GM19468 (cell line): ENCODE measurements around the gene FCHO1.
A peak's percentile ranks its signal among the peaks of the same experiment; 100 is the strongest.

ENCODE experiments used
- ATAC-seq: cut with Tn5 transposase; IDR thresholded peaks from one replicate; pipeline ENCODE4 v1.9.1; 2021; ENCODE audit warnings: mild to moderate bottlenecking, moderate library complexity, moderate number of reproducible peaks; ENCODE audit not compliant: unreplicated experiment; ENCODE audit errors: extremely low read depth

The FCHO1 gene

DNA sequence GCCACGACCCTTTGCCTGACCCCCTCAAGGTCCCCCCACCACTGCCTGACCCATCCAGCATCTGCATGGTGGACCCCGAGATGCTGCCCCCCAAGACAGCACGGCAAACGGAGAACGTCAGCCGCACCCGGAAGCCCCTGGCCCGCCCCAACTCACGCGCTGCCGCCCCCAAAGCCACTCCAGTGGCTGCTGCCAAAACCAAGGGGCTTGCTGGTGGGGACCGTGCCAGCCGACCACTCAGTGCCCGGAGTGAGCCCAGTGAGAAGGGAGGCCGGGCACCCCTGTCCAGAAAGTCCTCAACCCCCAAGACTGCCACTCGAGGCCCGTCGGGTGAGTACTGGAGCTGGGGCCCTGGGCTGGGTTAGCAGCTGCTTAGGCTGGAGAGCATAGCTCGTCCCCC lies 23.4 kb upstream of the FCHO1 start:
- no peak for ATAC-seq

DNA sequence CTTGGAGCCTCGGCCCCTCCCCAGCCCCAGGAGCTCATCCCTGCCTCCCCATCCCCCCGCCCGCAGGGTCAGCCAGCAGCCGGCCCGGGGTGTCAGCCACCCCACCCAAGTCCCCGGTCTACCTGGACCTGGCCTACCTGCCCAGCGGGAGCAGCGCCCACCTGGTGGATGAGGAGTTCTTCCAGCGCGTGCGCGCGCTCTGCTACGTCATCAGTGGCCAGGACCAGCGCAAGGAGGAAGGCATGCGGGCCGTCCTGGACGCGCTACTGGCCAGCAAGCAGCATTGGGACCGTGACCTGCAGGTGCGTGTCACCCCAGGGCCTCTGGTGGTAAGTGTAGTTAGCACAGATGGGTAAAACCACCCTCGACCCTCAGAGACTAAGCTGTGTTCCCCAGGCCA lies 18.1 kb upstream of the FCHO1 start:
- ATAC-seq: no peak

DNA sequence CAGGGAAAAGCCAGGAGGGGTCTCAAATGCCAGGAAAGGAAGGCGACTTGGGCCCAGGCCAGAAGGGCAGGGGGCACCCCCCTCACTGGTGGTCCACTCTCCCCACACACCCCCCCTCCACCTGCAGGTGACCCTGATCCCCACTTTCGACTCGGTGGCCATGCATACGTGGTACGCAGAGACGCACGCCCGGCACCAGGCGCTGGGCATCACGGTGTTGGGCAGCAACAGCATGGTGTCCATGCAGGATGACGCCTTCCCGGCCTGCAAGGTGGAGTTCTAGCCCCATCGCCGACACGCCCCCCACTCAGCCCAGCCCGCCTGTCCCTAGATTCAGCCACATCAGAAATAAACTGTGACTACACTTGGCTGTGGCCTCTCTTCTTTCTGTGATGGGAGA lies 17.1 kb upstream of the FCHO1 start:
- no peak for ATAC-seq

DNA sequence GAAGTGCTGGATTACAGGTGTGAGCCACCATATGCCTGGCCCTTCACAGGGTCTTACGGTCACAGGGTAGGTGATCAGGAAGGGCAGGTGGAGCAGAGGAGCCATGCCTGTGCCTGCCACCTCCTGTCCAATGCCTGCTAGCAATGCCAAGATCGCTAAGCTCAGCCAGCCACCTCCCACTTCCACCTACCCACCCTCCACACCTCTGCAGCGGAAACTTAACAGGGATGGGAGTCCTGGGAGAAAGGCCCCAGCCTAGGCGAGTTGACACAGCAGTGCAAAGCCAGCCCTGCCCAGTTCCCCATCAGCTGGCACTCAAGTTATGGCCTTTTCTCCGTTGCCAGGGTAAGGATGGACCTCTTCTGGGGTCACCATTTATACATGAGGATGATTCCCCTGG lies 15.9 kb upstream of the FCHO1 start:
- ATAC-seq: no peak

DNA sequence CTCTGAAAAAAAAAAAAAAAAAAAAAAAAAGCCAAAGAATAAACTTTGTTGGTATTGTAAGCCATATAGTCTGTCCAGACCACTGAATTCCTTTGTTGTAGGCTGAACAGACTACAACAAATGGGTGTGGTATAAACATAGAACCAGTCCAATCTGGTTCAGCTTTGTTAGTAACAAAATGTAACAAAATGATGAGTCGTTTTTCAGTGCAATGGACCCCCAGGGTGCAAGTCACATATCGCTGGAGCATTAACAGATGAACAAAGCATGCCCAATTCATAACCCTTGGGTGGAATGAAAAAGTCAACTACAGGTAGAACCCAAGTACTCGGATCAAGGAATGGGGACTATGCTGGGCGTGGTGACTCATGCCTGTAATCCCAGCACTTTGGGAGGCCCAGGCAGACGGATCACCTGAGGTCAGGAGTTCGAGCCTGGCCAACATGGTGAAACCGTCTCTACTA lies 13.6 kb upstream of the FCHO1 start:
- no peak for ATAC-seq

DNA sequence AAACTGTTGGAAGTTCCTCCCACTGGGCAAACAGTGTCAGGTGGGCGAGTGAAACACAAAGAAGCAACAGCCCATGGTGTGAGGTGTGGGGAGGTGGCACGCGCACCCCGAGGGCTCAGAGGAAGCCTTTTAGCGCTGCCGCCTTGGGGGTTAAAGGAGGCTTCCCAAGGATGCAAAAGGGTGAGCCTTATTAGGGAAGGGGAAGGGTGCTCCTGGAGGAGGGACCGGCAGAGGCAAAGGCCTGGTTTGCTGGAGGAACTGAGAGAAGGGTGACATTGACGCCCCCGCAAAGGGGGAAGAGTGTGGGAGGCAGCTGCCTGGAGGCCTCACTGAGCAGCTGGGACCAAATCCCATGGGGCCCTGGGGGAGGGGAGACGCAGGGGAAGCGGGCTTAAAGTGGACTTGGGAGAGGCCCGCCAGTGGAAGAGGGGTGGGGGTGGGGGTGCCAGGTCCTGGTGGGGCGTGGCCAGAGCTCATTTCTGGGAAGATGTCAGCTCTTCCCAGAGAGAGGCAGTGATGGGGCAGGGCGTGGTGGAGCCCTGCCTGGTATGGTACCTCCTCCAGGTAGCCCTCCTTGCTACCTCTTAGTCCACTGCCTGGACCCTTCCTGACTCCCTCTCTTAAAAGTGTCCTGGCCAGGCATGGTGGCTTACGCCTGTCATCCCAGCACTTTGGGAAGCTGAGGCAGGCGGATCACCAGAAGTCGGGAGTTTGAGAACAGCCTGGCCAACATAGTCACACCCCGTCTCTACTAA lies 12.0 kb upstream of the FCHO1 start:
- ATAC-seq: no peak

DNA sequence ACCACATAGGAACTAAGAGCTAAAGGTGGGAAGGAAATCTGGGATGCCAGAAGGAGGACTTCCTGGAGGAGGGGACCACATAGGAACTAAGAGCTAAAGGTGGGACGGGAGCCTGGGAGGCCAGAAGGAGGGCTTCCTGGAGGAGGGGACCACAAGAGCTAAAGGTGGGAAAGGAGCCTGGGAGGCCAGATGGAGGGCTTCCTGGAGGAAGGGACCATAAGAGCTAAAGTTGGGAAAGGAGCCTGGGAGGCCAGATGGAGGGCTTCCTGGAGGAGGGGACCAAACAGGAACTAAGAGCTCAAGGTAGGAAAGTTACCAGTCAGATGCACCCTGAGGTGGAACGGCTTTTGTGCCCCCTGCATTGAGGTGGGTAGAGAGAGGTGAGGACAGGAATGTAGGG lies 9.8 kb upstream of the FCHO1 start:
- ATAC-seq: no peak

DNA sequence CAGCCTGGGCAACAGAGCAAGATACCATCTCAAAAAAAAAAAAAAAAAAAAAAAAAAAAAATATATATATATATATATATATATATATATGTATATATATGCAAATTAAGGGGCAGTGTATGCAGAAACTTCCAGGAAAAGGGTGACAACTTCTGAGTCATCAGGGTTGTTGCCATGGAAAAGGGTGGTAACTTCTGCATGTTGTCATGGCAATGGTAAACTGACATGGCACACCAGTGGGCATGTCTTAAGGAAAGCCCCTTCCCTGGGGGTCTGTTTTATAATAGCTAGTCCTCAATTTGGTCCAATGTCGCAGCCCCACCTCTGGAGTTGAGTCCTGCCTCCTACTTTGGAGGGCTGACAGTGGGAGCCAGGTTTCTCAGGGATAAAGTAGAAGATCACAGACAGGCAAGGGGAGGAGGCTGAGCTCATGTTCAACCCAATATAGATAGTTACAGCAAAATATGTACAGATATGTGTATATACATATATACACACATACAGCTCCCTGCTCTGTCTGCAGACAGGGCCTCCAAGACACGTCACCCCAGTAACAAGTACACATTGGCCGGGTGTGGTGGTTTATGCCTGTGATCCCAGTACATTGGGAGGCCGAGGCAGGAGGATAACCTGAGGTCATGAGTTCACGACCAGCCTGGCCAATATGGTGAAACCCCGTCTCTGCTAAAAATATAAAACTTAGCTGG lies 7.2 kb upstream of the FCHO1 start:
- no peak for ATAC-seq

DNA sequence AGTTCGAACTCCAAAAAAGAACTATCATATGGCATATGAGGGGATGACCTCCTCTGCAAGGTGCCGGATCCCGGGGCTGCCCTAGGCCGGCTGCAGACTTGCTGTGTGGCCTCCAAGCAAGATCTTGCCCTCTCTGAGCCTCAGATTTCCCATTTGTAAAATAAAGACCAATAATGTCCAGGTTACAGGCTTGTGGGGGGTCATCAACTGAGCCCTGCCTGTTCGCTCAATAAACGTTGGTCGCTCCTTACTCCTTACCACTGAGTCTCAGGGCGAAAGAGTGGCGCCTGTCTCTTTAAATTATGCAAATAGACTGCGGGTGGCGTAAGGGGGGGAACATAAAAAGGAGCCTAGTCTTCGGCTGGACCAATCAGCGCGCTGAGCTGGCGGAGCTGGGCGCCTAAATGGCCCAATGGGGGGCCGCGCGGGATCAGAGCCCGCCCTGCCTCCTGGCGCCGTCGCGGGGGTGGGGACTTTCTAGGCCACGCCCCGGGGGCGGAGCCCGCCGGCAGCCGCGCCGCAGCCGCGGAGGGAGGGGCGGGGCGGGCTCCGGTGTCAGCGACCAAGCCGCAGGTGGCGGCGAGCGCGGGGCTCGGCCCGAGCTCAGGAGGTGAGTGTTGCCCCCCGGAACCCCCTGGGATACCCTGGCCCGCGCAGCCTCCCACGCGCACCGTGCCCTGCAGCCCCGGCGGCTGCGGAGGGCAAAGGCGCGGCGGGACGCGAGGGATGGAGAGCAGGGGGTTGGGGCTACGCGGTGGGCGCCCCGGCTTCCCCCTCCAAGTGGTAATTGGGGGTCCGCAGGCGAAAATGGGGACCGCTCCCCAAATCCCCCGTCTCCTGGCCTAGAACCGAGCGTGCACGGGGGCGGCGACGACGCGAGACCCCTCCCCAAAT lies 3.8 kb upstream of the FCHO1 start:
- ATAC-seq: peak; percentile 60

DNA sequence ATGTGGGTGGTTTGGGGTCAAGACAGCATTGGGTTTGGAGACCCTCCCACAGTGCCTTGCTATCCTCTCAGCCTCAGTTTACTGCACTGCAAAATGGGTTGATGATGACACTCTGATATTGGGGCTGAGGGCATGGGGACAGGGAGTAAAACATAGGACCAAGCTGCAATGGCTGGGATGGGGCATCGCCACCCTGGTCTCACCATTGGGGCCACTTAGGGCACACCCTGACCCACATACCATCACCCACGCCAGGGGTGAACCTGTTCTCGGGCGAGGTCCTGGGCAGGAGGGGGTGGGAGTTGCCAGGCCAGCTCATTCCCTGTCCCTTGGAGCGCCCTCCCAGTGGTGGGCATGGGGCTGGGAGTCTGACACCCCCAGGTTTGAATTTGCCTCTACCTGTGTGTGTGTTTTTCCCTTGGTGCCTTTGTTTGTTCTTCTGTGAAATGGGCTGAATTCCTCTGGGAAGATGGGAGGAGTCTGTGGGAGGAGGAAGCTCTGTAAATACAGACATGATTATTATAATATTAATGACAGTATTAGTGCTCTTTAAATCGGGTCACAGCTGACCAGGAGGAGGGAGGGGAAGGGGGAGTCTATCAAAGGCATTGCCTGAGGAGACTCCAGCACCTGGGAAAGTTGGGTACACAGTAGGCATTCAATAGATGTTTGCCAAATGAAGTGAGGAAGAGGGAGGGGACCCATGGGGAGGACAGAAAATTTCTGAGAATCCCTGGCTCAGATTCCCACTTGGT lies 2.2 kb upstream of the FCHO1 start:
- ATAC-seq: no peak

DNA sequence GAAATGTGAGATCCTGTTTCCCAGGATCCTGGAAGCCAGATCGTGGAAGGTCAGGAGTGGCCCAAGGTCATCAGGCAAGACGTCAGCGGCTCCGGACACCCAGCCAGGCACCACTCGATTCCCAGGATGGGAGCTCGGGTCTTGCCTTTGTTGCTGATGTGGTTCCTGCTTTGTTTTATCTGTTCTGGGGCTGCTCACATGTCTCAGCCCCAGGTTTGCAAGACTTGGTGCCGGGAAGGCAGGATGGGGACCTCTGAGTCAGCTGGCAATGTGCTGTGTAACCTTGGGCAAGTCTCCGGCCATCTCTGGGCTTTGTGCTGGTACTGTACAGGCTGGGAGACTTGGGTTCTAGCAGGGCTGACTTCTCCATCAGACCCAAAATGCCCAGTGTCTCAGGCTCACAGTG lies 1.4 kb upstream of the FCHO1 start:
- ATAC-seq: no peak

DNA sequence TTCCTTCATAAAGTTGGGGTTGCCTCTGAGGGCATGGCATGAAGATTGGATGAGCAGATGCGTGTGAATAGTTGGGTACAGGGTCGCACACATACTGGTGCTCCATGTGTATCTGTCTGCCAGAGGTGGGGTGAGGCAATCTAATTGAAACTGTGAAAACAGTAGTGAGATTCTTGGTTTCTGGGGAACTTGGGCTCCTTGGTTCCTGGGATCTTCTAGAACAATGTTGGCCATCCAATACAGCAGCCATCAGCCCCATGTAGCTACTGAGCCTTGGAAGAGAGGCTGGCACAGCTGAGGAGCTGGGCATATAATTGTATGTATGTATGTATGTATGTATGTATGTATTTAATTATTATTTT lies 616 bp downstream of the FCHO1 start:
- no peak for ATAC-seq

DNA sequence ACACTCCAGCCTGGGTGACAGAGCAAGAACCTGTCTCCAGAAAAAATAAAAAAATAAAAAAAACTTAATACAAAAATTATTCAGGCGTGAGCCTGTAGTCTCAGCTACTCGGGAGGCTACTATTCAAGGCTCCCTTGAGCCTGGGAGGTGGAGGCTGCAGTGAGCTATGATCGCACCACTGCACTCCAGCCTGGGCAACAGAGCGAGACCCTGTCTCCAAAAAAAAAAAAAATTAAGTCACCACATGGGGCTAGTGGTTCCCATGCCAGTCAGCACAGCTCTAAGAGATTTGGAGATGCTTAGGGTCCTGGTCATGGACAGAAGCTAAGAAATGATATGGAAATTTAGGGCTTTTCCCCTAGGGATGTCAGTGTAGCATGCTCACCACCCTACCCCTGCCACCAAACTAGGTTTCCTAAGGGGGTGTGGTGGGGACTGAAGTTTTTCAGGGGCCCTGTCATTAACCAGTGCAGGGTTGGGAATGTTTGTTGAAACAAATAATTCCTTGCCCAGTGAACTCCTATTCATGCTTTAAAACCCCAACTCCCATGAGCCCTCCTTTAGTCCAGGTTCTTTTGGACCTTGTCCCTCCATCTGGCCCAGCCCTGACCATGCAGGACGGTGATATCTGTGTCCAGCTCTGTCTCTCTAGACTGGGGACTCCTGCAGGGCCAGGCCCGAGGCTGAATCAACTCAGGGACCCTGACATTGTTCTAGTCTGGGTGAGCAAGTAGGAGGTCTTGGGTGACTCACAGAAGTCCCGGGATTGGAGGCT lies 1.8 kb downstream of the FCHO1 start:
- no peak for ATAC-seq

DNA sequence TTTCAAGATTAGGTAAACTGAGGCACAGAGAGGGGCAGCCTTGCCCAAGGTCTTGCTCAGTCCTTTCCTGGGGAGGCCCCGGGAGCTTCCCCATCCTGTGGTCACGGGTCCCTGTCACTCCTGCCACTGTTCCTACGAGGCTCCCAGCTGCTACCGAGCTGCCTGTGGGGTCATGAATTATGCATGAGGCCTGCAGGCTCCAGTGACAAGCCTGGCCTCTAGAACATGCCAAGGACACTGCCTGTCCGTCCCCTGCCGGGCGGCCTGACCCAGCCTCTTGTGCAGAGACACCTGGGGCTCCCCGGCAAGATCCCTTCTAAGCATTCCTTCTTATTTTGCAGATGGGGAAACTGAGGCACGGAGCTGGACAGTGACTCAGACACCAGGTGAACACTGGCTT lies 2.7 kb downstream of the FCHO1 start:
- no peak for ATAC-seq

DNA sequence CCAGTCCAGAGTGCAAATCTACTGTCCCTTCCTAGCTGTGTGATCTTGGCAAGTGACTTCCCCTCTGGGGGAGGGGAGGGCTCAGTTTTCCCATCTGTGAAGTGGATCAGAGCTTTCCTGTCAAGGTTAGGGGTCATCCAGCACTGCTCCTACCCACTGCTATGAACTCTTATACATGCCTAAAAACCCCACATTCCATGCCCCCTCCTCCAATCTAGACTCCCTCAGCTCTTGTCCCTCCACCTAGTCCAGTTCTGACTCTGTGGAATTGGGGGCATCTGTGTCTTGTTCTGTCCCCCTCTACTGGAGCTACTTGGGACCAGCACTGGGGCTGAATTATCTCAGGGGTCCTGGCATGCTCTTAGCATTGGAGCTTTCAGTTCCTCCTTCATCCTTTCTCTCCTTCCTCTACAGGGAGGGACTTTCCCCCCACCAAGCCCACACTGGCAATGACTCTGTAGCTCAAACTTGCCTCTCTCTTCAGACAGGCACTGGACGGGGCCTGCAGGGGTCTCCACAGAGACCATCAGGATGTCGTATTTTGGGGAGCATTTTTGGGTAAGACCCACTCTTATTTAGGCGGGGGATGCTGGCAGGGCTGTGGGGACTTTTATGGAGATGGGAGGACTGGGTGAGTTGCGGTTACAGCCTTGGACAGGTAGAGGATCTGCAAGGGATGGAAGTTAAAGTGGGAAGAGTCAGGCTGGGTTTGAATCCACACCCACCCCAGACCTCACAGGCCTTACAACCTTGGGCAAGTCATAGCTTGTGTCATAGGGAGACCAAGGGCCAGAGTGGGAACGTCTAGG lies 3.6 kb downstream of the FCHO1 start:
- no peak for ATAC-seq

DNA sequence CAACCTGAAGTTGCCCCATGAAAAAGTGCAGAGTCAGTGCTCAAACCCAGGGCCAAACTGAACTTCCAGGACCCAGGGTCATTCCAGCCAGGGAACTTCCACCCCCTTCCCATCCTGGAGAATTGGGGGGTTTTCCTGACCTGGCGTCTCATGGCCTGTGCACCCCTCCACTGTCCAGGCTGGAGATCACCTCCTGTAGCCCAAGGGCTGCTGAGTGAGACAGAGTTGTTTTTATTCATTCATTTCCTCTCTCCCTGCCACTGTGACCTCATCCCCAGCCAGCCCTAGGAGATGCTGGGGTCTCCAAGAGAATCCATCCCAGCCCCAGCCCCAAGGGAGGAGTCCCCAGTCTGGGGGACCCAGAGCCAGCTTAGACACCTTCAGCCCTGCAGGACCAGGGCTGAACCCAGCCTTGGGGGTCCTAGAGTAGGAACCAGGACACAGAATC lies 4.2 kb downstream of the FCHO1 start:
- ATAC-seq: no peak

DNA sequence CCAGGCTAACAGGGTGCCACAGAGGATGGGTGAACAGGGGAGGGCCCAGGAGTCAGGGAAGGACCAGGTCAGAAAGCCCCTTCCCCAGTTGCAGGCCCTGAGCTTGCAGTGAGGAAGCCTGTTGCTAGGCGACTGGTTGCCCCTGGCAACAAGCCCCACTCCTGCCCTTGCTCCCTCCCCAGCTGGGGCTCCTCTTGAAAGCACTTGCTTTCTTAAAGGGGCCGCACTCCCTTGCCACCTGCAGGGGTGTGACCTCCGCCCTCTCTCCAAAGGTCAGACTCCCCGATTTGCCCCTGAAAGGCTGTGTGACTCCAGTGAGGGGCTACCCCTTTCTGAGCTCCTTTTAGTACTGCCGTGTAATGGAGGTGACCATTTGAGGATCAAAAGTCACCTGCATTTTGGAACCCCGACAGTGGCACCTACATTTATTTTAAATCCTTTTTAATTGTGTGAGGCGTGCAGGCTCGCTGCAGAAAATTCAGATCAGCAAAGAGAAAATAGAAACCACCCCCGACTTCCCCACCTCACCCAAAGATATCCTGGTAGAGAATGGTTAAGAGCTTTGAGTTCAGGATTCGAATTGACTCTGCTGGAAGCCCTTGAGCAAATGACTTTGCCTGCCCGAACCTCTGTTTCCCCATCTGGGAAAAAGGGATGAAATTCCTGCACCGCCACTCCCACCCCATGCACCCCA lies 4.8 kb downstream of the FCHO1 start:
- no peak for ATAC-seq

DNA sequence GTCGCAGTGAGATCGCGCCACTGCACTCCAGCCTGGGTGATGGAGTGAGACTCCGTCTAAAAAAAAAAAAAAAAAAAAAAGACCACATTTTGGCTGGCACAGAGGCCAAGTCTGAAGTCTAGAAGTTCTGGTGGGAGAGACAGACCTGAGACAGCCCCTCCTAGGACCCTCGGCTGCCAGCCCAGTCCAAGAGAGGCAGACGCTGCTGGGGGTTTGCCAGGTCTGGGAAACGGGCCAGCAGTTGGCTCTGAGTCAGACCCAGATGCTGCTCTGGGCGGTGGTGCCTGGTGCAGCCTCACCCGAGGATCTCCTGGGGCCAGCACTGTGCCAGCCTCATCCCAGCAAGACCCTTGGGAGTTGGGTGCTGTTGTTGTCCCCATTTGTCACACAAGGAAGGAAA lies 5.8 kb downstream of the FCHO1 start:
- no peak for ATAC-seq
